DOHH2 (cell line): Measurements from ENCODE around the gene LAMC1.

Source experiments
- CTCF ChIP-seq: fragments of 200-600 bp; sonication (generic); IDR thresholded peaks from one replicate; pipeline ENCODE4 v1.5.1; 2014; ENCODE audit warnings: antibody characterized with exemption, mild to moderate bottlenecking, low read depth, low read length; ENCODE audit not compliant: poor library complexity, severe bottlenecking
- EZH2phosphoT487 ChIP-seq: fragments of 200-600 bp; sonication (generic); IDR thresholded peaks from 2 replicates; pipeline ENCODE4 v1.6.1; 2017; ENCODE audit warnings: borderline replicate concordance, mild to moderate bottlenecking, antibody characterized with exemption, low read length, moderate library complexity, mixed read lengths

- TF ChIP-seq CTCF (no peak), EZH2phosphoT487 (no peak)
These were observed 15.7 kb downstream of the LAMC1 start for GRCh38 chr1:183038913-183039312.
